ENCODE measurements around the gene ZNF283. TPM values are rescaled to one million over a fixed set of nuclear protein-coding genes. Genes with fewer than 3 reads are reported as not detected.
A peak's percentile ranks its signal among the peaks of the same experiment; 100 is the strongest.

ZNF283 gene
- total and polyA plus RNA-seq, 9 of the 15 experiments (the other 6 are each of a cell fraction or from before 2014, with no cell fraction given) = 6.0 to 19.5 (median 9.8) TPM

DNA sequence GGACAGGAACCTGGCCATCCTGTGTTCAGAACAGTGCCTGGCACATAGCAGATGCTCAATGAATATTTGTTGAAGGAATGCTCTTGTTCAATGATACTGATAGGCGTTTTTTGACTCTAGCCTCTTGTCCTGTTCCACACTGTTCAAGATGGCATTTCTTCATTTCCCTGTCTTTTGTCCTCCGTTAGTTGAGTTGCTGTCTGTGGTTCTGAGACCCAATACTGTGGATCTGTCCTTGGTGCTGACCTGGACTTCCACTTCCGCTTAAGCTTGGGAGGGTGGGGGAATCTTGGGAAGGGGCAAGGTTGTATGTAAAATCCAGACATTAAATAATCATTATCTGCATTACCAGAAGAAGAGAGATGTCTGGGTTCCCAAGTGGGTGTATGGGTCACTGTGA is 38.1 kb upstream of the ZNF283 start (continued):
- TF ChIP-seq, protein P1, sequence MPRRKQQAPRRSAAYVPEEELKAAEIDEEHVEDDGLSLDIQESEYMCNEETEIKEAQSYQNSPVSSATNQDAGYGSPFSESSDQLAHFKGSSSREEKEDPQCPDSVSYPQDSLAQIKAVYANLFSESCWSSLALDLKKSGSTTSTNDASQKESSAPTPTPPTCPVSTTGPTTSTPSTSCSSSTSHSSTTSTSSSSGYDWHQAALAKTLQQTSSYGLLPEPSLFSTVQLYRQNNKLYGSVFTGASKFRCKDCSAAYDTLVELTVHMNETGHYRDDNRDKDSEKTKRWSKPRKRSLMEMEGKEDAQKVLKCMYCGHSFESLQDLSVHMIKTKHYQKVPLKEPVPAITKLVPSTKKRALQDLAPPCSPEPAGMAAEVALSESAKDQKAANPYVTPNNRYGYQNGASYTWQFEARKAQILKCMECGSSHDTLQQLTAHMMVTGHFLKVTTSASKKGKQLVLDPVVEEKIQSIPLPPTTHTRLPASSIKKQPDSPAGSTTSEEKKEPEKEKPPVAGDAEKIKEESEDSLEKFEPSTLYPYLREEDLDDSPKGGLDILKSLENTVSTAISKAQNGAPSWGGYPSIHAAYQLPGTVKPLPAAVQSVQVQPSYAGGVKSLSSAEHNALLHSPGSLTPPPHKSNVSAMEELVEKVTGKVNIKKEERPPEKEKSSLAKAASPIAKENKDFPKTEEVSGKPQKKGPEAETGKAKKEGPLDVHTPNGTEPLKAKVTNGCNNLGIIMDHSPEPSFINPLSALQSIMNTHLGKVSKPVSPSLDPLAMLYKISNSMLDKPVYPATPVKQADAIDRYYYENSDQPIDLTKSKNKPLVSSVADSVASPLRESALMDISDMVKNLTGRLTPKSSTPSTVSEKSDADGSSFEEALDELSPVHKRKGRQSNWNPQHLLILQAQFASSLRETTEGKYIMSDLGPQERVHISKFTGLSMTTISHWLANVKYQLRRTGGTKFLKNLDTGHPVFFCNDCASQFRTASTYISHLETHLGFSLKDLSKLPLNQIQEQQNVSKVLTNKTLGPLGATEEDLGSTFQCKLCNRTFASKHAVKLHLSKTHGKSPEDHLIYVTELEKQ (CRISPR knock-in tag; IDR thresholded peaks at IDR 0.05) = no peak
- no peak for TF ChIP-seq ARHGAP35 (IDR thresholded peaks at IDR 0.05; ENCODE audit: partially characterized antibody)
- no peak for TF ChIP-seq TAF15 (IDR thresholded peaks at IDR 0.05; ENCODE audit: low read depth, low read length)
- TF ChIP-seq, protein P2, sequence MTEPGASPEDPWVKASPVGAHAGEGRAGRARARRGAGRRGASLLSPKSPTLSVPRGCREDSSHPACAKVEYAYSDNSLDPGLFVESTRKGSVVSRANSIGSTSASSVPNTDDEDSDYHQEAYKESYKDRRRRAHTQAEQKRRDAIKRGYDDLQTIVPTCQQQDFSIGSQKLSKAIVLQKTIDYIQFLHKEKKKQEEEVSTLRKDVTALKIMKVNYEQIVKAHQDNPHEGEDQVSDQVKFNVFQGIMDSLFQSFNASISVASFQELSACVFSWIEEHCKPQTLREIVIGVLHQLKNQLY (CRISPR knock-in tag; conservative IDR thresholded peaks at IDR 0.05) = peak in 1 of 2 experiments; percentile 95; a peak in 2 of 4 replicates
- TF ChIP-seq SMARCA5 (IDR thresholded peaks at IDR 0.05) = no peak
- no peak for TF ChIP-seq MTA2 (IDR thresholded peaks at IDR 0.05; ENCODE audit: low read depth)
- no peak for TF ChIP-seq DIDO1 (tag; IDR thresholded peaks at IDR 0.05; ENCODE audit: low read depth)
- TF ChIP-seq, protein P3, sequence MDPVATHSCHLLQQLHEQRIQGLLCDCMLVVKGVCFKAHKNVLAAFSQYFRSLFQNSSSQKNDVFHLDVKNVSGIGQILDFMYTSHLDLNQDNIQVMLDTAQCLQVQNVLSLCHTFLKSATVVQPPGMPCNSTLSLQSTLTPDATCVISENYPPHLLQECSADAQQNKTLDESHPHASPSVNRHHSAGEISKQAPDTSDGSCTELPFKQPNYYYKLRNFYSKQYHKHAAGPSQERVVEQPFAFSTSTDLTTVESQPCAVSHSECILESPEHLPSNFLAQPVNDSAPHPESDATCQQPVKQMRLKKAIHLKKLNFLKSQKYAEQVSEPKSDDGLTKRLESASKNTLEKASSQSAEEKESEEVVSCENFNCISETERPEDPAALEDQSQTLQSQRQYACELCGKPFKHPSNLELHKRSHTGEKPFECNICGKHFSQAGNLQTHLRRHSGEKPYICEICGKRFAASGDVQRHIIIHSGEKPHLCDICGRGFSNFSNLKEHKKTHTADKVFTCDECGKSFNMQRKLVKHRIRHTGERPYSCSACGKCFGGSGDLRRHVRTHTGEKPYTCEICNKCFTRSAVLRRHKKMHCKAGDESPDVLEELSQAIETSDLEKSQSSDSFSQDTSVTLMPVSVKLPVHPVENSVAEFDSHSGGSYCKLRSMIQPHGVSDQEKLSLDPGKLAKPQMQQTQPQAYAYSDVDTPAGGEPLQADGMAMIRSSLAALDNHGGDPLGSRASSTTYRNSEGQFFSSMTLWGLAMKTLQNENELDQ (CRISPR knock-in tag; IDR thresholded peaks at IDR 0.05; ENCODE audit: borderline replicate concordance) = no peak
- TF ChIP-seq YY1 (IDR thresholded peaks at IDR 0.05; ENCODE audit: borderline replicate concordance in 1 of 3, control insufficient read depth in 1 of 3, extremely low read depth in 1 of 3, insufficient read depth in 3 of 3, insufficient read length in 1 of 3, insufficient replicate concordance in 2 of 3, low read depth in 1 of 3, low read length in 2 of 3) = peak in 1 of 3 experiments; percentile 46
- TF ChIP-seq CTBP1 (IDR thresholded peaks at IDR 0.05; ENCODE audit: borderline replicate concordance) = no peak
- TF ChIP-seq POLR2AphosphoS5 (IDR thresholded peaks at IDR 0.05; ENCODE audit: control insufficient read depth, insufficient read depth, low read depth, low read length) = no peak
- TF ChIP-seq RBM17 (IDR thresholded peaks at IDR 0.05; ENCODE audit: borderline replicate concordance, low read depth, low read length) = no peak
- TF ChIP-seq, protein P4, sequence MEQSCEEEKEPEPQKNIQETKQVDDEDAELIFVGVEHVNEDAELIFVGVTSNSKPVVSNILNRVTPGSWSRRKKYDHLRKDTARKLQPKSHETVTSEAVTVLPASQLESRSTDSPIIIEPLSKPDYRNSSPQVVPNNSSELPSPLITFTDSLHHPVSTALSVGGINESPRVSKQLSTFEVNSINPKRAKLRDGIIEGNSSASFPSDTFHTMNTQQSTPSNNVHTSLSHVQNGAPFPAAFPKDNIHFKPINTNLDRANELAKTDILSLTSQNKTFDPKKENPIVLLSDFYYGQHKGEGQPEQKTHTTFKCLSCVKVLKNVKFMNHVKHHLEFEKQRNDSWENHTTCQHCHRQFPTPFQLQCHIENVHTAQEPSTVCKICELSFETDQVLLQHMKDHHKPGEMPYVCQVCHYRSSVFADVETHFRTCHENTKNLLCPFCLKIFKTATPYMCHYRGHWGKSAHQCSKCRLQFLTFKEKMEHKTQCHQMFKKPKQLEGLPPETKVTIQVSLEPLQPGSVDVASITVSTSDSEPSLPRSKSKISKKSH (CRISPR knock-in tag; IDR thresholded peaks at IDR 0.05) = no peak
- TF ChIP-seq ATF7 (IDR thresholded peaks at IDR 0.05) = no peak
- TF ChIP-seq CBFB (CRISPR knock-in tag; IDR thresholded peaks at IDR 0.05) = no peak
- no peak for TF ChIP-seq SAFB2 (IDR thresholded peaks at IDR 0.05; ENCODE audit: borderline replicate concordance, low read depth, low read length, severe bottlenecking)
- TF ChIP-seq GABPA (tag; conservative IDR thresholded peaks at IDR 0.05; ENCODE audit: low read depth) = peak; percentile 71

All from K562 (cell line).